Activated B cell treated with CpG ODN at 0.5 μM for 24 hours (primary cell): ENCODE data around the gene SORBS1. TPM values are rescaled to one million over a fixed set of nuclear protein-coding genes. Genes with fewer than 3 reads are reported as not detected.

ENCODE experiments used
- ATAC-seq: fragments of 200-7000 bp; cut with Tn5 transposase; one replicate; pipeline ENCODE4 v1.10.0; 2021; ENCODE audit warnings: low read depth, mild to moderate bottlenecking, moderate library complexity
- CTCF ChIA-PET: fragments of 350-600 bp; sonication (Branson Sonifier 250); formaldehyde crosslinking; loops from one replicate; lab custom pipeline; 2021; ENCODE audit warnings: antibody characterized with exemption; lab: Charles Lee
- POLR2A ChIA-PET: fragments of 350-600 bp; sonication (Branson Sonifier 250); formaldehyde crosslinking; loops from one replicate; lab custom pipeline; 2021; ENCODE audit warnings: antibody characterized with exemption; lab: Charles Lee
- DNase-seq: peaks from one replicate; pipeline ENCODE4 v3.0.0; 2022
- H3K27ac Mint-ChIP-seq: one replicate; pipeline ENCODE4 v1.8.0; 2020; ENCODE audit warnings: mixed read lengths
- H3K27me3 Mint-ChIP-seq: one replicate; pipeline ENCODE4 v1.8.0; 2021; ENCODE audit warnings: mixed read lengths
- H3K36me3 Mint-ChIP-seq: one replicate; pipeline ENCODE4 v1.8.0; 2021; ENCODE audit warnings: low read depth, mixed read lengths
- H3K4me1 Mint-ChIP-seq: one replicate; pipeline ENCODE4 v1.8.0; 2021; ENCODE audit warnings: mixed read lengths
- H3K4me3 Mint-ChIP-seq: one replicate; pipeline ENCODE4 v1.8.0; 2020; ENCODE audit warnings: mild to moderate bottlenecking, mixed read lengths
- H3K9me3 Mint-ChIP-seq: one replicate; pipeline ENCODE4 v1.8.0; 2020; ENCODE audit warnings: mixed read lengths
- CTCF ChIP-seq: fragments of 200-600 bp; IDR thresholded peaks from one replicate; pipeline ENCODE4 v1.8.0; 2022; ENCODE audit warnings: antibody characterized with exemption, mild to moderate bottlenecking
- intact Hi-C: fragments of 100-400 bp; cut with micrococcal nuclease; formaldehyde crosslinking; loops from one replicate; pipeline ENCODE4 v1.15.1; 2024
- total RNA-seq: library from RNA; stranded (reverse); gene quantifications from 2 replicates; pipeline ENCODE4 v1.2.3, GENCODE V29; 2022

Gene SORBS1
- total RNA-seq, 1 donor from 2014 or later = 0.42 TPM

- CTCF ChIA-PET = no interaction called here
- H3K4me1 Mint-ChIP-seq = peaks cover 10% of the 10 kb centered on the region
Measured at GRCh38 chr10:95560278-95561176, 644 bp downstream of the SORBS1 start.

GRCh38 chr10:95559896-95560277 lies 1.3 kb downstream of the SORBS1 start:
- DNase-seq (no peak), ATAC-seq (no peak)
- no peak overlapping the region for H3K27ac Mint-ChIP-seq
- peak overlapping the region; percentile 98 for H3K4me3 Mint-ChIP-seq
- peaks cover 17% of the 10 kb centered on the region for H3K27me3 Mint-ChIP-seq
- H3K36me3 Mint-ChIP-seq = peaks cover 4% of the 10 kb centered on the region
- intact Hi-C loops = loop anchor here (2.0 to 5.0 kb wide), 3 partner anchors 97 to 349 kb away; partner anchors contain the start of genes ALDH18A1 and PDLIM1
- CTCF ChIA-PET = interaction anchor here (1.0 kb wide), 1 partner anchor 115 kb away, joined by 3 read pairs; no protein-coding TSS in a partner anchor
- no peaks in the 10 kb centered on the region for H3K9me3 Mint-ChIP-seq
- no peak for TF ChIP-seq CTCF
- POLR2A ChIA-PET = no interaction called here
- peaks cover 10% of the 10 kb centered on the region for H3K4me1 Mint-ChIP-seq

More at GRCh38 chr10:95560278-95561176, 644 bp downstream of the SORBS1 start:
- no peak for TF ChIP-seq CTCF
- H3K27me3 Mint-ChIP-seq = peaks cover 17% of the 10 kb centered on the region
- ATAC-seq = peak; percentile 23
- H3K4me3 Mint-ChIP-seq = peak overlapping the region; percentile 98
- DNase-seq = peak; percentile 35
- H3K27ac Mint-ChIP-seq = peak overlapping the region; percentile 73
- H3K9me3 Mint-ChIP-seq = no peaks in the 10 kb centered on the region
- H3K36me3 Mint-ChIP-seq = peaks cover 4% of the 10 kb centered on the region
- intact Hi-C loops = loop anchor here (1.0 to 5.0 kb wide), 4 partner anchors 96 to 483 kb away; partner anchors contain the start of genes ALDH18A1, CCNJ and PDLIM1
- POLR2A ChIA-PET = no interaction called here

- ChIA-PET POLR2A (no interaction called here), CTCF (interaction anchor here (1.0 kb wide), 1 partner anchor 115 kb away, joined by 3 read pairs; no protein-coding TSS in a partner anchor)
- Mint-ChIP-seq H3K27ac (no peak overlapping the region), H3K9me3 (no peaks in the 10 kb centered on the region), H3K36me3 (peaks cover 4% of the 10 kb centered on the region), H3K4me1 (peaks cover 10% of the 10 kb centered on the region), H3K27me3 (peaks cover 17% of the 10 kb centered on the region), H3K4me3 (peak overlapping the region; percentile 66)
- intact Hi-C loops = no loop called here
- no peak for DNase-seq
- no peak for ATAC-seq
- no peak for TF ChIP-seq CTCF
Measured at GRCh38 chr10:95559471-95559870, 1.7 kb downstream of the SORBS1 start.

- Mint-ChIP-seq H3K9me3 (no peaks in the 10 kb centered on the region), H3K27ac (no peak overlapping the region), H3K4me1 (peaks cover 10% of the 10 kb centered on the region), H3K27me3 (peaks cover 17% of the 10 kb centered on the region), H3K4me3 (no peak overlapping the region), H3K36me3 (peaks cover 4% of the 10 kb centered on the region)
- DNase-seq (no peak), ATAC-seq (no peak)
- intact Hi-C loops = no loop called here
- ChIA-PET CTCF (interaction anchor here (1.0 kb wide), 1 partner anchor 114 kb away, joined by 3 read pairs; no protein-coding TSS in a partner anchor), POLR2A (no interaction called here)
- no peak for TF ChIP-seq CTCF
Measured at GRCh38 chr10:95558593-95559320, 2.4 kb downstream of the SORBS1 start.
